GM12892 (cell line): ENCODE data around the gene SPATA18.

Experiments
- POLR2A ChIP-seq: IDR thresholded peaks from 2 replicates; pipeline ENCODE4 v1.6.1; 2011; ENCODE audit warnings: low read depth, low read length, control low read depth
- POLR2AphosphoS5 ChIP-seq: IDR thresholded peaks from 2 replicates; pipeline ENCODE4 v1.6.1; 2011; ENCODE audit warnings: low read depth, low read length, control low read depth
- TAF1 ChIP-seq: IDR thresholded peaks from 2 replicates; pipeline ENCODE4 v1.6.1; 2011; ENCODE audit warnings: low read depth, mild to moderate bottlenecking, control low read depth, low read length, borderline replicate concordance

DNA sequence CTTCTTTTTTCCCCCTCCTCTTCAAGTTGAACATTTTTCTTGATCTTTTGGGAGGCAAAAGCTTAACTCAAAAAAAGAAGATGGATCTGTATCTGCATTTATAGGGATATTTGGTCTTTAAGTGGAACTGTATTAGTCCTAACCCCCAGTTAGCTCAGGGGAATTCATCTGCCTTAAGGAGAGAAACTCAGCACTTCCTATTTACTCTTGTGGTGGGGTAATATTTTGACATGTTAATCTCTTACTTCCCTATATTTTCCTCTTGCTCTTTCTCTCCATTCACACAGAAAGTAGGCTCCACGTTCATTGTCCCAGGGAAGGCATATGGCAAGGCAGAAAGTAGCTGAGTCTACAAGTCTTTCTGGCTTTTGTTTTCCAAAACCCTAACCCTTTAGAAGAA, 36.2 kb upstream of the SPATA18 start:
- TF ChIP-seq TAF1 (no peak), POLR2A (no peak), POLR2AphosphoS5 (no peak)
